Suprapubic skin (tissue), 4 donors: ENCODE measurements around the gene SLC35C1. TPM values are rescaled to one million over a fixed set of nuclear protein-coding genes. Genes with fewer than 3 reads are reported as not detected.

Source experiments
- DNase-seq, 2 donors: peaks; one replicate each; pipeline ENCODE4 v3.0.0-alpha.2; 2019; ENCODE audit warnings: low spot score in 2 of 2
- H3K27ac ChIP-seq: fragments of 200-600 bp; sonication (generic); one replicate; pipeline ENCODE4 v1.5.1; 2019
- H3K27me3 ChIP-seq: fragments of 200-600 bp; sonication (generic); one replicate; pipeline ENCODE4 v1.5.1; 2019
- H3K36me3 ChIP-seq: fragments of 200-600 bp; sonication (generic); one replicate; pipeline ENCODE4 v1.5.1; 2019
- H3K4me1 ChIP-seq: fragments of 200-600 bp; sonication (generic); one replicate; pipeline ENCODE4 v1.5.1; 2019
- H3K4me3 ChIP-seq: fragments of 200-600 bp; sonication (generic); one replicate; pipeline ENCODE4 v1.5.1; 2019; ENCODE audit warnings: mild to moderate bottlenecking
- H3K9me3 ChIP-seq: fragments of 200-600 bp; sonication (generic); one replicate; pipeline ENCODE4 v1.5.1; 2019
- CTCF ChIP-seq, 2 donors: fragments of 200-600 bp in 1 of 2; fragments of 450-650 bp in 1 of 2; sonication (generic) in 1 of 2; IDR thresholded peaks; one replicate each; pipeline ENCODE4 v1.5.1; 2016 to 2019; ENCODE audit warnings: antibody characterized with exemption in 2 of 2, mild to moderate bottlenecking in 1 of 2, moderate library complexity in 1 of 2
- EP300 ChIP-seq: sonication (generic); formaldehyde crosslinking; IDR thresholded peaks from one replicate; pipeline ENCODE4 v1.6.1; 2017; ENCODE audit warnings: antibody characterized with exemption
- POLR2A ChIP-seq, 2 donors: fragments of 450-650 bp; IDR thresholded peaks; one replicate each; pipeline ENCODE4 v1.6.1; 2017; ENCODE audit warnings: antibody characterized with exemption in 2 of 2, mild to moderate bottlenecking in 2 of 2, moderate library complexity in 2 of 2
- POLR2AphosphoS5 ChIP-seq, 3 donors: sonication (generic); formaldehyde crosslinking; IDR thresholded peaks; one replicate each; pipeline ENCODE4 v1.6.1; 2017; ENCODE audit warnings: antibody characterized with exemption in 3 of 3
- WGBS: methylation state at CpG from one replicate; pipeline ENCODE4 v1.1.5; 2018; 5-methylcytosine and 5-hydroxymethylcytosine counted together
- total RNA-seq, 4 donors: library from RNA; depleted of rRNA; stranded (reverse); fragments of >200 nt; gene quantifications; one replicate each; pipeline ENCODE4 v1.1.0, GENCODE V29; 2016

Gene SLC35C1
- total RNA-seq, 4 donors from 2014 or later: 6.7 to 10.1 (median 8.8) TPM

GRCh38 chr11:45852712-45853101 lies 47.8 kb downstream of the SLC35C1 start:
- DNase-seq: no peak
- Histone ChIP-seq H3K4me3 (no peak overlapping the region), H3K9me3 (no peaks in the 10 kb centered on the region), H3K36me3 (peaks cover 14% of the 10 kb centered on the region), H3K4me1 (peaks cover 93% of the 10 kb centered on the region), H3K27me3 (no peaks in the 10 kb centered on the region), H3K27ac (peak overlapping the region; percentile 52)
- no peak for TF ChIP-seq CTCF (IDR thresholded peaks at IDR 0.05)
- TF ChIP-seq EP300: no peak
- TF ChIP-seq POLR2AphosphoS5 (IDR thresholded peaks at IDR 0.05): no peak
- no peak for TF ChIP-seq POLR2A (IDR thresholded peaks at IDR 0.05)
- WGBS: 43% methylated on average over 1 of the region's 1 CpG

GRCh38 chr11:45853332-45854219 lies 48.6 kb downstream of the SLC35C1 start:
- Histone ChIP-seq H3K4me3 (no peak overlapping the region), H3K27ac (peak overlapping the region; percentile 5), H3K27me3 (no peaks in the 10 kb centered on the region), H3K4me1 (peaks cover 96% of the 10 kb centered on the region), H3K36me3 (peaks cover 14% of the 10 kb centered on the region), H3K9me3 (no peaks in the 10 kb centered on the region)
- TF ChIP-seq CTCF (IDR thresholded peaks at IDR 0.05) (no peak), POLR2AphosphoS5 (IDR thresholded peaks at IDR 0.05) (no peak), POLR2A (IDR thresholded peaks at IDR 0.05) (no peak), EP300 (no peak)
- 70% methylated on average over 7 of the region's 7 CpGs for WGBS
- DNase-seq: no peak

GRCh38 chr11:45855308-45855707 lies 50.4 kb downstream of the SLC35C1 start:
- H3K4me3 ChIP-seq: no peak overlapping the region
- H3K36me3 ChIP-seq: peaks cover 14% of the 10 kb centered on the region
- no peaks in the 10 kb centered on the region for H3K9me3 ChIP-seq
- H3K4me1 ChIP-seq: peaks cover 96% of the 10 kb centered on the region
- peak overlapping the region; percentile 90 for H3K27ac ChIP-seq
- TF ChIP-seq CTCF (IDR thresholded peaks at IDR 0.05) (no peak), POLR2AphosphoS5 (IDR thresholded peaks at IDR 0.05) (no peak), POLR2A (IDR thresholded peaks at IDR 0.05) (no peak)
- no peak for DNase-seq
- H3K27me3 ChIP-seq: no peaks in the 10 kb centered on the region
- 73% methylated on average over 4 of the region's 5 CpGs for WGBS

- H3K4me3 ChIP-seq: no peak overlapping the region
- H3K4me1 ChIP-seq: peaks cover 93% of the 10 kb centered on the region
- peak overlapping the region; percentile 90 for H3K27ac ChIP-seq
- no peaks in the 10 kb centered on the region for H3K27me3 ChIP-seq
- TF ChIP-seq POLR2AphosphoS5 (IDR thresholded peaks at IDR 0.05) (peak in 1 of 3 donors; percentile 11), POLR2A (IDR thresholded peaks at IDR 0.05) (no peak)
- no peaks in the 10 kb centered on the region for H3K9me3 ChIP-seq
- no peak for DNase-seq
- peaks cover 22% of the 10 kb centered on the region for H3K36me3 ChIP-seq
- 70% methylated on average over 5 of the region's 6 CpGs for WGBS
Measured at GRCh38 chr11:45856044-45856468, 51.1 kb downstream of the SLC35C1 start.

GRCh38 chr11:45857961-45858474 lies 53.1 kb downstream of the SLC35C1 start:
- peak in 1 of 2 donors; percentile 84 for DNase-seq
- TF ChIP-seq POLR2A (IDR thresholded peaks at IDR 0.05) (peak in 1 of 2 donors; percentile 39), CTCF (IDR thresholded peaks at IDR 0.05) (no peak), POLR2AphosphoS5 (IDR thresholded peaks at IDR 0.05) (peak in 2 of 3 donors; percentile 42 to 76), EP300 (no peak)
- 13% methylated on average over 2 of the region's 2 CpGs for WGBS
- Histone ChIP-seq H3K4me1 (peaks cover 73% of the 10 kb centered on the region), H3K27ac (peak overlapping the region; percentile 90), H3K9me3 (no peaks in the 10 kb centered on the region), H3K4me3 (peak overlapping the region; percentile 7), H3K27me3 (no peaks in the 10 kb centered on the region), H3K36me3 (peaks cover 41% of the 10 kb centered on the region)
